SKM-1 (cell line): ENCODE measurements around the gene MRPS27.
"Not testable (repeated sequence)": the region's sequence is repeated elsewhere in the genome, so short reads cannot be mapped to it uniquely, and the experiment has no call there.

Experiments used
- DNase-seq: peaks from one replicate; lab custom pipeline; 2025; ENCODE audit not compliant: unreplicated experiment; lab: John Stamatoyannopoulos, UW

The MRPS27 gene

GRCh38 chr5:72326306-72326649 lies 6.2 kb upstream of the MRPS27 start:
- no peak for DNase-seq

DNA sequence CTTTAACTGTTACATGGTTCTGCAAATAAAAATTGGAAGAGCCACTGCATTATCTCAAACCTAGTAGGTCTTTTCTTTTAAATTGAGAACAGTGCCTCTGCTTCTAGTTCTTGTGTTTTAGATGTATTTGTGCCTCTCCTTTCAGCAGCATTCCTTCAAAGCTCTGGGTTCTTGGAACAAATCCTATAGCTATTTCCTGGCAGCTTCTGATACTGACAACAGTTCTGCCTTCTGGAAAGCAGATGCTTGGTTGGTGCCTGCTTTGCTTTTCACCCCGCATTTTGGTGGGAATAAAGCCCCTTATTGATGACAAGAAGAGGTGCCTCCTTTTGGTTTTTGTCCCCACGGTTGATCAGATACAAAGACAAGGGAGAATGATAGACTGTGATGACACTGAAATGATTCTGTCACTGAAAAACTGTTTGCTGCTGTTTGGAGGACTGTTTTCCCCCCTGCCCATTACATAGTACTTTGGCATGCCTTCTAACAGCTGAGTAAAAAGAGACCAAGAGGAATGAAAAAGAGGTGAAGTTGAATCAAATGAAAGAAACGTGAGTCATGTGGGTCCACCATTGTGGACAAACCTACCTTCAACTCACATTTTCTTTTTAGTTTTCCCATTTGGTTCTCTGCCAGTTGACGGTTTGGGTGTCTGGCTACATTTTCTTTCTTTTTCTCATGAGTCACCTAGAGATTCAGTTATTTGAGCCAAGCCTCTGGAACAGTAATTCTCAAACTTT lies 5.7 kb upstream of the MRPS27 start:
- no peak for DNase-seq

- no peak for DNase-seq
These were observed 4.3 kb upstream of the MRPS27 start for GRCh38 chr5:72324189-72324825.

- not testable (repeated sequence) for DNase-seq
These were observed 535 bp downstream of the MRPS27 start for GRCh38 chr5:72319435-72319975.

- no peak for DNase-seq
These were observed 5.4 kb downstream of the MRPS27 start for GRCh38 chr5:72314571-72315172.

DNA sequence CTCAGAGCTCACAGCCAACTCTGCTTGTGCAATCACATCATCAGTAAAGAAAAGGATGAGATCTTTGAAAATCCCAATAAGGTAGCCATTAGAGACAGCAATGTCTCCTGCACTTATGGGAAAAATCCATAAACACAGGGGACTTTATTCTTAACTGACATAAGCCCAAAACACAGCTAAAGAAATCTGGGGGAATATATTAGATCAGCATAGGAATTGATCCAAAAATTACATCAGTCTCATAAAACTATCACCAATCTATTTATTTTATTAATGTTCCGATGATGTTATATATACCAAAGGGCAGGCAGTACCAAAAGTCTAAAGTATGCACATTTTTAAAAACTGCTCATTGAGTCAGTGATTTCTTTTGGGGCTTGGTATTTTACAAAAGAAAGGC lies 6.9 kb downstream of the MRPS27 start:
- DNase-seq = no peak

- no peak for DNase-seq
These were observed 11.2 kb downstream of the MRPS27 start for GRCh38 chr5:72308853-72309191.

DNA sequence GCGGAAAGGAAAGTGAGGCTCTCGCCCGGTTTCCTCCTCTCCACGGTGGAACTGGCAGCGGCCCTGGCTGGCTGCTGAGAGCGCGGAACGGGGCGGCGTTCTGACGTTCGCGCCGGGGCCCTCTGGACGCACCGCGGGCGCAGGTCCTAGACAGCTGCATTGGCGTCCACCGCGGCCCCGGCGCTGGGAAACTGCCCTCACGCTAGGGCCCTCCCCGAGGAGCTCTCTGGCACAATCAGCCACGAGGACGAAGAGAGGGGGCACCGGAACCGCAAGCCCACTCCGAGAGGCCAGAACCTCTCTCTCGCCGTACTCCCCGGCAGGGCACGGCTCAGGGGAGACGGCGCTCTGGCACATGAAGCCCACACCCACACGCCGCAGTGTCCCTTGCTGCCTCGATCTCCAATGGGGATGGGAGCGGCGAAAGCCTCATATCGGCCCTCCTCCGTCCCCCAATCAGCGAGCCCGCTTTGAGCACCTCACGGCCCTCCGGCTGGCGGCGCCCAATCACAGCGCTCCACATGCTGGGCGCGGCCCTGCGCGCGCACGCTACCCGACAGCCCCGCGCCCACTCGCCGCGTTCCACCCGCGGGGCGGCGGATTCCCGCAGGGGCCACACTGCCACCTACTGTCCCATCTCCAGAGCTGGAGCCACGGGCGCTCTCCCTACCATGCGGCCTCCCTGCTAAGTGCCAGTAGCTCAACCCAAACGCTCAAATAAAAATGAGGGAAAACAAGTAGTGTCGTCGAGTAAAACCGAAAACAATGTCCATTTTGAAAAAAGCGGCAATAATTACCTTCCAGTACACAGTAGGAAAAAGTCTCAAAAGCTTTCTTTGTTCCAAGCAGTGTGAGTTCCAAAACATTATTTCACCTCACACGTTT lies 11.8 kb downstream of the MRPS27 start:
- peak; percentile 81 for DNase-seq

DNA sequence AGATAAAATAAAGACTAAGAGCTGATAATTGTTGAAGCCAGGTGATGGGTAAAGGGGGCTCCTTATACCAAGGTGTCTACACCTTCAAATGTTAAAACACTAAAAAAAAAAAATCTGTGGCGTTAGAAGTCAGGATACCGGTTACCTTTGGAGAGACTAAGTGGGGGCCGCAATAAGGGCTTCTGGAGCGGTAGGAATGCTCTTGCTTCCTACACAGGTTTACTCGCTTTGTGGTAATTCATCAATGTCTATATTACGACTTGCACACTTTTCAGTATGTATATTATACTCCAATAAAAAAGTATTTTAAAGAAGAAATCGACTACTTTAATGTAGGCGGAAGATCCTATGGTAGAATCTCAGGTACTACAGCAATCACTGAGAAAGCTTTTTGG lies 12.5 kb downstream of the MRPS27 start:
- no peak for DNase-seq

- DNase-seq = no peak
These were observed 14.6 kb downstream of the MRPS27 start for GRCh38 chr5:72305194-72306142.

- no peak for DNase-seq
These were observed 17.9 kb downstream of the MRPS27 start for GRCh38 chr5:72302171-72302570.

- no peak for DNase-seq
These were observed 18.5 kb downstream of the MRPS27 start for GRCh38 chr5:72301557-72301956.

GRCh38 chr5:72300590-72301339 lies 19.3 kb downstream of the MRPS27 start:
- DNase-seq = no peak

GRCh38 chr5:72298711-72299110 lies 21.3 kb downstream of the MRPS27 start:
- no peak for DNase-seq

DNA sequence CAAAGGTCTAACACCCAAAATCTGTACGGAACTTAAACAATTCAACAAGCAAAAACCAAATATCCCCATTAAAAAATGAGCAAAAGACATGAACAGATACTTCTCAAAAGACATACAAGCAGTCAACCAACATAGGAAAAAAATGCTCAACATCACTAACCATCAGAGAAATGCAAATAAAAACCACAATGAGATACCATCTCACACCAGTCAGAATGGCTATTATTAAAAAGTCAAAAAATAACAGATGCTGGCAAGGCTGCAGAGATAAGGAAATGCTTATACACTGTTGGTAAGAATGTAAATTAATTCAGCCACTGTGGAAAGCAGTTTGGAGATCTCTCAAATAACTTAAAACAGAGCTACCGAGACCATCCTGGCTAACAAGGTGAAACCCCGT lies 21.9 kb downstream of the MRPS27 start:
- DNase-seq = not testable (repeated sequence)

DNA sequence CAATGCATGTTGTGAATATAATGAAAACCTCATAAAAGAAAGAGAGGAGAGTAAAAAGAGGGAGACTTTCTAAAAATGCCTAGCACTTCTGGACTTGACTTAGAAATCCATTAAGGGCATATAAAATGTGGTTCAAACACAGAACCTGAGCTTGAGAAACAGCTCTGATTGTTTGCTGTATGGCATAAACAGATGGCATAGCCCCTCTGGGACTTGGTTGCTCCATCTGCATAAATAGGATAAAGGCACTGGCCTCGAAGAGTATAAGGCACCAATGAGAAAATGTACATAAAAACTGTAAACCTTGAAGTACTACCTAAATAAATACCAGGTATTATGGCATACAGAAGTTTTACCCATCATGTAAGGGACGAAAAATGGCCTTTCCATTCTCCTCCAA lies 23.8 kb downstream of the MRPS27 start:
- DNase-seq = no peak

DNA sequence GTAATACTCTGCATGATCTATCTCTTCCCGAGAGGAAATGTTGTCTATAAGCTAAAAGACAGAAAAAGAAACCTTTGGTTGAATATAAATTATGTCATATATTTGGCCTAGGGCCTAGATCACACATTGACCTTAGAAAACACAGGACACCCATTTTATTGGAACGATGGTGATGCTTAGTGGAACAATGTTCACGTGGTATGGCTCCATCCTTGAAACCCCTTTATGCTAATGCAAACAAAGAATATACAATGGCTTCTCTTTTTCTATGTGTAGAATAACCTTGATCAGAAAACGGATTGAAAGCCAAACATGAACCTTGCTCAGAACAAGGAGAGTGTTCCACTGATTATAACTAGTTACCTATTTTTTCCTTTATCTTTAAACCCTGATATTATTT lies 24.5 kb downstream of the MRPS27 start:
- DNase-seq = no peak

GRCh38 chr5:72294473-72294872 lies 25.6 kb downstream of the MRPS27 start:
- no peak for DNase-seq

DNA sequence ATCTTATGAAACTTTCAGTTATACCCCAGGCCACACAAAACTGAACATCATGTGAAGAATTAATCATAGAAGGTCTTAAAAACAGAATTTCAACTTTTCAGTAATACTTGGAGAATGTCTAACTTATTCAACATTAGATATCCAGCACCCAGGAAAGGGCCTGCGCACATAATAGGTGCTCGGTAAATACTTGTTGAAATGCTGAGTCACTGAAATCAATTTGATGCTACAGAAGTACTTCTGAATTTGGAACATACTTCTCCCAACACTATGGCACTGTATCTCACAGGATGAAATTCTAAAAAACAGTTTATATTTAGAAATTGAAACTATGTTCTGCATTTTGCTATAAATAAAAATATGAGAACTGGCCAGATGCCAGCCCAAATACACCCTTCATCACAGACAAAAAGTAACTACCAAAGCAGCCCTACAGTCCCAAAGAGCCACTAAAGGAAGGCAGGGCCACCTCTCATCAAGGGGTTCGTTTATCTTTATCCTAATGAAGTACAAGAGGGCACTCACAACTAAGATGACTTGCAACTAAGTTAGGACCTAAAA lies 26.5 kb downstream of the MRPS27 start:
- DNase-seq = no peak
